ENCODE data around the gene KIAA0513.
A peak's percentile ranks its signal among the peaks of the same experiment; 100 is the strongest.
"Not testable (repeated sequence)": the region's sequence is repeated elsewhere in the genome, so short reads cannot be mapped to it uniquely, and the experiment has no call there.

KIAA0513 gene

DNA sequence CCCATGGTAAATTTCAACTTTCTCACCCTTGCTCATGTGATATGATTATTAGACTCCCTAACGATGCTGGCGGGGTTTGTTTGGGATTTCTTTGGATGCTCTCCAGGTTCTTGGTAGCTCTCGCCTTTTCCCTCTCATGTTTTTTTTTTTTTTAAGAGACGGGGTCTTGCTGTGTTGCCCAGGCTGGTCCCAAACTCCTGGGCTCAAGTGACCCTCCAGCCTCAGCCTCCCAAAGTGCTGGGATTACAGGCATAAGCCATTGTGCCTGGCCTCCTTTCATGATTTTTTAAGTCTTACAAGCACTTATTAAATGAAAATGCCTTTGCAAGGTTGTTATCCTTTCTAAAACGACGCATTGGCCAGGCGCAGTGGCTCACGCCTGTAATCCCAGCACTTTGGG lies 24.1 kb downstream of the KIAA0513 start:
- no peak for DNase-seq

DNA sequence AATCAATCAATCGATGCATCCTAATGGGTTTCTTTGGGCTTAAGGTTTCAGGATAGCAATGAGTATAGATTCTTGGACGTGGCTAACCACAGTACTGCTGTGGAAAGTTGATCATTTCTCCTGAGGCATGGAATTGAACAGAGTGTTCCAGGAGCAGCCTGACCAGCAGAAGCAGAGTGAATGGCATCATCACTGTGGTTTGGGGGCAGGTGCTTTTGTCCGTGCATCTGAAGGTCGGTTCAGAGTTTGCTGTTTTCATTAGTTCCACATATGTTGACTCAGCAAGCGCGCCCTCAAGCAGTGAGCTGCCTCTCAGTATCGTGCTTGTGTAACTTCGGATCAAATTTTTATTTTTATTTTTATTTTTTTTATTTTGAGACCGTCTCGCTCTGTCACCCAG lies 24.9 kb downstream of the KIAA0513 start:
- DNase-seq, result no peak

DNA sequence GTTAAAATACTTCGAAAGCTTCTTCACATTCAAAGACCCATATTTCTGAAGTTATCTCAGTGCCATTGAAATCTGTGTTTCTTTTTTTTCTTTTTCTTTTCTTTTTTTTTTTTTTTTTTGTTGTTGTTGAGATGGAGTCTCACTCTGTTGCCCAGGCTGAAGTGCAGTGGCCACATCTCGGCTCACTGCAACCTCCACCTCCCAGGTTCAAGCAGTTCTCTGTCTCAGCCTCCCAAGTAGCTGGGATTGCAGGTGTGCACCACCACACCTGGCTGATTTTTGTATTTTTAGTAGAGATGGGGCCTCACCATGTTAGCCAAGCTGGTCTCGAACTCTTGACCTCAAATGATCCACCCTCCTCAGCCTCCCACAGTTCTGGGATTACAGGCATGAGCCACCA lies 26.7 kb downstream of the KIAA0513 start:
- DNase-seq, result not testable (repeated sequence)

DNA sequence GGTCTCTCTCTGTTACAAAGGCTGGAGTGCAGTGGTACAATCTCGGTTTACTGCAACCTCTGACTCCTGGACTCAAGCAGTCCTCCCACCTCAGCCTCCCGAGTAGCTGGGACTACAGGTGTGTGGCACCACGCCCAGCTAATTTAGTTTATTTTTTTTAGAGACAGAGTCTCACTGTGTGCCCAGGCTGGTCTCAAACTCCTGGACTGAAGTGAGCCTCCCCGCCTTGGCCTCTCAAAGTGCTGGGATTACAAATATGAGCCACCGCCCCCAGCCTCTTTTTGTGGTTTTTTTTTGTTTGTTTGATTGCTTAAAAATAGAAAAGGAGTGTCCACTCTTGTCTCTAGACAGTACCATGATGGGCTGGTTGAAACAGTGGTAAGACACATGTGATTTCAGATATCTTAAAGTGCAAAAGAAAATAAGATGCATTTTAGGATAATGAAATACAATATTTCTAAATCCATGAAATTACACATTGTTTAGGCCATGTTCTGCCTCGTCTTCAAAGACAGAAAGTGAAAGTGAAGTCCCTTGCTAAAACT lies 27.4 kb downstream of the KIAA0513 start:
- no peak for DNase-seq

DNA sequence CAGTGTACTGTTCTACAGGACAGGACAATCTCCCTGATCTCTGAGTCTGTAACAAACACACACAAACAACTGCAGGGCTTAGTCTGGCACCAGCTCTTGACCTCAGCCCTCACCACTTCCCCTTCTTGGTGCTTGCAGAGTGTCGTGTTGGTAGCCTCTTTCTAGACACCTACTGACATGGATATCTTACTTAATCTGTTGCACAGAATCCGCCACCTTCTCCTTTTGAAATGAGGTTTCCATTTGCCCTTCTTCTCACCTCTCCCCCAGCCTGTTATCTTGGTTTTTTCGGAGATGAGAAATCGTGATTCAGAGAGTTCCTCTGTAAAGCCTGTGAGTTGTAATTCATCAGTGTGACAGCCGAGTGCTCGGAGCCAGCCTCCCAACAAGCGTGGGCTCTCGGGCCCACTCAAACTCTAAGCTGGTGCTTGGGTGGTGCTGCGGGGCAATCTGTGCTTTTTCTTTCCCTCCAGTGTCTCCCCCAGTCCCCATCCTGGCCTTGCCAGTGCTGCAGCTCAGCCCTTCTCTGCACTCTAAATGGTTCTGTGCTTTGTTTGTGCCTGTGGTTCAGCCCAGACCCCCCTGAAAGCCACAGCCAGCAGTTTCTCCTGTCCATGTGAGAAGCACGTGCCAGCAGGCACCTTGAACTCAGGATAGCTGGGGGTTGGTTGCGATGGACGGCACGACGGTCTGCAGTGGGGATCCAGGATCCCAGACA lies 28.1 kb downstream of the KIAA0513 start:
- DNase-seq, result peak; percentile 48 to 73

DNA sequence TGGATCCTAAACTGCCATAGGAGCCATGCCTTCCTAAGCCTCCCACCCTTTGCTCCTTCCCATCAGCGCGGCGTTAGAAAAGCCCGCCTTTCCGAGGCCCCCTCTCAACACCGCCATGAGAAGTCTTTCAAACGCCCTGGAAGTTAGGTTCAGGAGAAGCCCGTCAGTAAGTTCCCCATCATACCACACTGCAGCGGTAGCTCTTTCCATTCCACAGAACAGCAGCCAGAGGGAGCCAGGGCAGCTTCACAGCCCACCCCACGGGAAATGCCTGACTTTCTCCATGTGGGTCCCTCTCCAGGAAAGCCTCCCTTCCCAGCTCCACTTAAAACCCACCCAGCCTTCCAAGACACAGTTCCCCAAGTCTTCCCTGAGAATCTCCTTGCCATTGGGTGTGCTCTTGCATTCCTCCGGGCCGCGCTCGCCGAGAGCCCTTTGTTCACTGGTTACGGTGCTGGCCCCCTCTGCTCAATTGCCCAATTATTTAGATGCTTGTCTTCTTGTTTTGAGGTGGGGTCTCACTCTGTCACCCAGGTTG lies 28.7 kb downstream of the KIAA0513 start:
- DNase-seq, result no peak

DNA sequence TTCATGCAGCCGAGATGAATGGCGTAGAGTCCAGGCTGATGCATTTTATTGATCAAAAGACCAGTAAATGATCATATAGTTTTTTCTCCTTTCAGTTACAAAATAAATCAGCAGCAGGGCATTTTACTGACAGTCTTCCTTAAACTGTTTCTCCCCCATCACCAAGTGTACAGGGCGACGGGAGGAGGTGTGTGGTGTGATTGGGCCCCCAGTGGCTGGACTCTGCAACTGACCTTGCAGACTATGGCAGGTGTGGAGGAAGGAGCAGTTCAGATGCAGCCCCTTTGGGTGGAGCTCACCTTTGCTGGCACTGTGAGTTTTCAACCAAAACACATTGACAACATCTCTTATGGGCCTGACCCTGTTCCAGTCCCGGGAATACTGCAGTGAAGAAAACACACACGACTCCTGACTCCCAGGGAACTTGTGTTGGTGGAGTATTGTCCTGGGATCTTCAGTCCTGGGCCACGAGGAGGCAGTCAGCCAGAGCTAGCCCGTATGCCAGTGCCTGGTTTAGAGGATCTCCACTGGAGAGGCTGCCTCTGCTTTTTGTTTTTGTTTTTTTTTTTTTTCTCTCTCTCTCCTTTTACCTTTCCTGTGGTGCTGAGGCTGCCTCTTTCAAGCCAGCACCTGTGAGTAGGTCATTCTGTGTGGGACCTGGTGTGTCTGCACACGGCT lies 29.8 kb downstream of the KIAA0513 start:
- DNase-seq, result no peak

DNA sequence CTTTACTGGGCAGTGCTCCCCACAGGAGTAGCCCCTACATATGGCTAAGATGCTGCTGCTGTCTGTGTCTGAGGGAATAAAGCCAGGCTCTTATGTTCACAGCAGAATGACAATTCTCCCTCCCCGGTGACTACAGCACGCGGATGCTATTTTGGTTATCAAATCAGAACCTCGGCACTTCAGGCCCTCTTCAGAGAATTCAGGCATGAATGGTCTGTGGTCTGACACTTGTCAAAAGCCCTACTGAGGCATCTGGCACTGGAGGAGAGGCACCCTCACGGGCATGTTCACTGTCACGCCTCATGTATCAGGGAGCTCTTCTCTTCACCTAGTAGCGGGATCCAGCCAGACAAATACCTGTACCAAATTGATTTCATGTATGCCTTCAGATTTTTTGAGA lies 30.4 kb downstream of the KIAA0513 start:
- no peak for DNase-seq

DNA sequence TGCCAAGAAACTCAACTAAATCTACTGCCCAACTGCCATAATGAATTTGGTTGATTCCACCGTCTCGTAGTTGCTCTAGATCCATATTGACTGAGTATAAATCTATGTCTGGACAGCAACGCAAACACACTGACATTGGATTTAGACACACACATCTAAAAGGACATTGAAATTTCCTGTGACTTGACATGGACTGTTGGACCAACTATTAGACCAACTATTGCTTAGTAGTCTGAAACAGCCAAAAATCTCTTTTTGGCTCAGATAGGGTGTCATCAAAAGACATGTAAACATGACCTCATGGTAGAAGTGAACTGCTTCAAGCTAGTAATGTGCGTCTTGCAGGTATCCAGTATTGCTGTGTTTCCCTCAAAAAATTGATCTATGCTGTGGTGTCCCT lies 31.3 kb downstream of the KIAA0513 start:
- no peak for DNase-seq

DNA sequence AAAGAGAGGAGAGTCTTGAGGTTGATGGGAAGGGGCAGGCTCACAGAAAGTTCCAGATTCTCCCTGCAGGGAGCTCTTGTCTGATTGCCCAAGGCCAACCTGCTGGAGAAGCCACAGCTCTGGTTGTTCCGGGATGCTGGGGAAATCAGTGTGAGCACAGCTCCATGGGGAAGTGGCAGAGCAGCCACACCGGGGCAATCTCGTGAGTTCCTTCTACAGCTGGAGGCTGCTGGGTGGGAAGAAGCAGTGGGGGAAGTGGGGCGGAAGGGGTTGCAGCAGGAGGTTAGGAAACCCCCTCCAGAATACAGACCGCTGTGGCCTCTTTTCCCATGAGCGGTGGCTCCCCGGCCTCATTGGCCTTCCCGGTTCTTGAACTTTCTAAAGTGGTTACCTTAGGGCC lies 34.0 kb downstream of the KIAA0513 start:
- no peak for DNase-seq

DNA sequence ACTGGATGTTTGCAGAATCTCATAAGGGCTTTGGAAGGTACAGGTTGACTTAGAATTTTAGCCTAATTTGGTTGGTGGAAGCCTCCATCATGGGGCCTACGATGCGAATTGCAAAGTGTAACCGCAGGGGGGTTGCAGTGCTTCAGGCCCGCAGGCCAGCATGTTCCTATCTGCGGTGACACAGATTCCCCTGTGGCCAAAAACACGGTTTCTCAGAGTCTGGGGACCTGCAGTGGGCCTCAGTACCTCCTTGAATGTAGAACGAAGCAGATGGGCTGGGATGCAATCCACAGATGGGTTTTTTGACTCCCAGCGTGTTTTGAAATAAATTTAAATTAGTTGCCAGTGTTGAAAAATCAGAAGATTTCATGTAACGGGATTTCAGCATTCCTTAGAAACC lies 34.7 kb downstream of the KIAA0513 start:
- no peak for DNase-seq

DNA sequence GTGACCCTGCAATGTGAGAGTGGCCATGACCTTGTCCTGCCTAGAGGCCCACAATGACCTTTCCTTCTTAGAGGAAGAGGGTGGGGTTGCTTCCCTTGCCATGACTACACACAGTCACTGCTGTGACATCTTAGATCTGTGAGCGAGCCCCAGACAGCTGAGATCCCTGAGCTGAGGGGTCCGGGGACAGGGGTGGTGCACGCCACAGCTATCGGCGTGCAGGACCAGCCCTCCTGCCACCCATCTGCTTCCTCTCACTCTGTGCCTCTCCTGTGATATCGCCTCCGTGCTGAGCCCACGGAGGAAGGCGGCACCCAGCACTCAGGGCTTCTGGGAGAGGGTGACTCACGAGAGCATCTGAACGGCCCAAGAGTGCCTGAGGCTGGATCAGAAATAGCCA lies 35.2 kb downstream of the KIAA0513 start:
- DNase-seq, result no peak

DNA sequence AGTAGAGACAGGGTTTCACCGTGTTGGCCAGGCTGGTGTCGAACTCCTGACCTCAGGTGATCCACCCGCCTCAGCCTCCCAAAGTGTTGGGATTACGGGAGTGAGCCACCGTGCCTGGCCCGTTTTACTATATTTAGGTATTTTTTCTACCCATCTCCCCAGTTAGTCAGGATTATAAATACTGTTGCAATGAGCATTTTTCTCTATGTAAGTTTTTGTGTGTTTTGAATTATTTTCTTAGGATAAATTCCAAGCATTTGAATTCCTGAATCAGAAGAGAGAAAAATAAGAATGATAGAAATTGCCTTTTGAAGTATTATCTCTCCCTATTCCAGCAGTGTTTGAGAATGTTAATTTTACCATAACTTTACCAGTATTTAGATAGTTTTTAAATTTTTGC lies 36.6 kb downstream of the KIAA0513 start:
- no peak for DNase-seq

DNA sequence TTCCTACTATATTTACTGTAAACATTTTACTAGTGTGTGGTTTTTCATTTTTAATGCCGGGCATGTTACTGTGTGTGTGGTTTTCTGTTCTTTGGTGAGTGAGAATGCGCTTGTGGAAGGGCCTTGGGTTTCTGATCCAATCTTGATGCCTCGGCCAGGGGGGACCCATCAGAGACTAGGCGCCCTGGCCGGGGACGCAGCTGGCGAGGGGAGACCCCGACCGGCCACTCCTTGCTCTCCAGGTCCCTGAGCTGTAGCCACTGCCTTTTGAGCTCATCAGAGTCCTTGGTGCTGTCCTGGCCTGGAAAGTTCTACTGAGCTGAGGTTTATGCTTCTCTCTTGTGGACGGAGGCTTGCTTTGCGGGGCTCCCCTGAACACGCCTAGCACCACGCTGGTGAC lies 37.5 kb downstream of the KIAA0513 start:
- no peak for DNase-seq

DNA sequence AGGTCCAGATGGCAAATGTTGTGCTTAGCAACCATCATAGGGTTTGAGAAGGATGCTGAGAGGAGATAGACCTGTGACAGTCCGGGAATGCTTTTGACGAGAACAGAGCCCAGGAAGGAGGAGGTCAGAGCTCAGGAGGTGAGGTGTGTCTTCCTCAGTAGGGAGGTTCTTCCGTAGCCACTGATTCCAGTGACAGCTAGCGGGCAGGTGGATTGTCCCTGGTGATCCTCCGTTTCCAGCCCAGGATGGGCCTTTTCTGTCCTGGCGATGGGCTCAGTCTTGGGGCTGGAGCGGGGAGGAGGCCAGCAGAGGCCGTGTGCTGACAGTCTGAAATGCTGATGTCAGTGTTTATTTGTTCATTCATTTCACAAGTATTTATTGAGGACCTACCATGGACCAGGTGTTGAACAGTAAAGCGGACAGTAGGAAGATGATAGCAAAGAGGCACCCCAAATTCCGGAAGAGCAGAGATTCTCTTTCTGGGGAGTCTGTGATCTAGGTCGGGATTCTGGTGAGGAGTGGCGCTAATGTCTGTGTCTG lies 38.8 kb downstream of the KIAA0513 start:
- DNase-seq, result no peak

DNA sequence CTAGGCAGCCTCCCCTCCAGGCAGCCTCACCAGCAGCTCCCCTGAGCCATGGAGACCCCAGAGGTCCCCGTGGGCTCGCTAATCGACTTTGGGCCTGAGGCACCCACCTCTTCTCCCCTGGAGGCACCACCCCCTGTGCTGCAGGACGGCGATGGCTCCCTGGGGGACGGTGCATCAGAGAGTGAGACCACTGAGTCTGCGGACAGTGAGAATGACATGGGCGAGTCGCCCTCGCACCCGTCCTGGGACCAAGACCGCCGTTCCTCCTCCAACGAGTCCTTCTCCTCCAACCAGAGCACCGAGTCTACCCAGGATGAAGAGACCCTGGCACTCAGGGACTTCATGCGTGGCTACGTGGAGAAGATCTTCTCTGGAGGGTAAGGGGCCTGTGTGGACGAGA lies 39.4 kb downstream of the KIAA0513 start:
- DNase-seq, result no peak

DNA sequence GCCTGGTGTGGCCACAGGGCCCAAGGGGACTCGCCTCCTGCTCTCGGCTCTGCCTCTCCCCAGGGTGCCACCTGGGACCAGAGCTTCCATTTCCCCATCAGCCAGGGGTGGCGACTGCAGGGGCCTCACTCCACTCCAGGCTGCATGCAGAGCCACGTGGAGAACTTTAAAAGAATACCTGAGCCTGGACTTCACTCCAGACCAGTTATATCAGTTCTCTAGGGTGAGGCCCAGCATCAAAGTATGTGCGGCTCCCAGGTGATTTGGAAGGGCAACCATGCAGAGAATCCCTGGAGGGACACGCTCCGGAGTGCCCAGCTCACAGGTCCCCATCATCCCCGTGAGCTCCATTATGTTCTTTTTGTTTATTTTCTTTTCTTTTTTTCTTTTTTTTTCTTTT lies 39.8 kb downstream of the KIAA0513 start:
- no peak for DNase-seq

DNA sequence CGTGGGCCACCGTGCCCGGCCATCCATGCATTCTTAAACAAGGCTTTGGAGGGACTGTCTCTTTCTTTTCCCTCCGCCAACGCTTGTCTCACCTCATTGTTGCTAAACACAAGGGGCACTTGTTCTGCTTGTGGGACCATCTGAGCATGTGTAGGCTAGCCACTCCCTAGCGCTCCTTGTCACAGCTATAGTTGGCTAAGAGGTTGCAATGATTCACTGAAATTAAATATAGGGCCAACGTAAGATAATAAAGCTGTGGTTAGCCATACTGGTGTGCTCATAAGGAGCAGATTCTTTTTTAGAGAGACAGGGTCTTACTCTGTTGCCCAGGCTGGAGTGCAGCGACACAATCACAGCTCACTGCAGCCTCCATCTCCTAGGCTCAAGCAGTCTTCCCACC lies 41.2 kb downstream of the KIAA0513 start:
- no peak for DNase-seq

DNA sequence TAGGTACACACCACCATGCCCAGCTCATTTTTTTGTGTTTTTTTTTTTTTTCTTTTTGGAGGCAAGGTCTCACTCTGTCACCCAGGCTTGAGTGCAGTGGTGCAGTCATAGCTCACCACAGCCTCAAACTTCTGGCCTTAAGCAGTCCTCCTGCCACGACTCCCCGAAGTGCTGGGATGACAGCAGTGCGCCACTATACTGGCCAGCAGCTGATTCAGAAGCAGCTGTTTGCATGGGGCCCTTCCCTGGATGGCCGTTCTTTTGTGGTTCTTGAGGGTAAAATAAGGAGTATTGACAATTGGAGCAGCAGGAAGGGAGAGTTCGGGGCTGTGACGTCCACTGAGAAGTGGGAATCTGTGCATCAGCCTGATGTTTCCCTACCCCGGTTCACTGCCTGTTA lies 41.6 kb downstream of the KIAA0513 start:
- DNase-seq, result no peak

DNA sequence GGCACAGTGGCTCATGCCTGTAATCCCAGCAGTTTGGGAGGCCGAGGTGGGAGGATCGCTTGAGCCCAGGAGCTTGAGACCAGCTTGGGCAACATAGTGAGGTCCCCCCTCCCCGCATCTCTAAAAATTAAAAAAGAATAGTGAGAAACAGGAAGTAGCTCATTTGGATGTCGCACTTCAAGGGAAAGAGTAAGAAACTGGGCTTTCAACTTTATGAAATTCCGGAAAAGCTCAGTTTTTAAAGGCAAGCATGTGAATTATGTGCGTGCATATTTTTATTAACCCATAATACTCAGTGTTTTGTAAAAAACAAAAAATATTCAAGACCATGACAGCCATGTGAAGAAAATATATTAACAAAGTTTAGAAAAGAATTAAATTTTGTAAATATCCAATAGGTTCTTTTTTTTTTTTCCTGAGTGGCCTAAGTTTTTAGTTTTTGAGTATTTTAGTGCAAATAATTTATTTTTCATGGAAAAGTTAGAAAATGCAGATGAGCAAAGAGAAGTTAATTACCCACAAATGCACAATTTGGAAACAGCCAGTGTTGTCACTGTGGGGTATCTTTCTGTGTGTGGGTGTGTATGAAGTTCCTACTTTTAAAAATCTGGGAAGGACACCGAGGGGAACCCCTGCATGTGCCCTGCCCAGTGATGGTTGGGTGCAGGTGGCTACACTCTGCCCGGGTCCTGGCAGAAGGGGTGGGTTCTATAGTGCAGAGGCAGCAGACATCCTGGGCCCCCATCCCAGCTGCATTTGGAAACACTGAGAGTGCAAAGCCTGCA lies 44.7 kb downstream of the KIAA0513 start:
- no peak for DNase-seq

DNA sequence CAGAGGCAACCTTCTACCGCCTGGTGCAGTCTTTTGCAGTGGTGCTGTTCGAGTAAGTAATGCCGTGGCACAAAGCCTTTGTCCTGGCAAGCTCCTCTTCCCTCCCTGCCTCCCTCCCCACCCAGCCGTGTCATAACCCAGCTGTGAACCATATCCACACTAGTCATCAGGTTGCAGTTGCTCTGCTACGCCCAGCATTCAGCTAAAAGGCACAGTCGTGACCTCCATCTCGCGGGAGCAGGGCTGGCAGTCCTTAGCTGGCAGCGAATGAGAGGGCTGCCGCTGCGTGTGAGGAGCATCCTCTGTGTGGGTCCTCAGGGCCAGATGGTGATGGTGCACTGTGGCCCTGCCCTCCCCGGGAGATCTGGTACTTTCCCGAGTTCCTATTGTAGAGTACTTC lies 45.4 kb downstream of the KIAA0513 start:
- DNase-seq, result no peak

DNA sequence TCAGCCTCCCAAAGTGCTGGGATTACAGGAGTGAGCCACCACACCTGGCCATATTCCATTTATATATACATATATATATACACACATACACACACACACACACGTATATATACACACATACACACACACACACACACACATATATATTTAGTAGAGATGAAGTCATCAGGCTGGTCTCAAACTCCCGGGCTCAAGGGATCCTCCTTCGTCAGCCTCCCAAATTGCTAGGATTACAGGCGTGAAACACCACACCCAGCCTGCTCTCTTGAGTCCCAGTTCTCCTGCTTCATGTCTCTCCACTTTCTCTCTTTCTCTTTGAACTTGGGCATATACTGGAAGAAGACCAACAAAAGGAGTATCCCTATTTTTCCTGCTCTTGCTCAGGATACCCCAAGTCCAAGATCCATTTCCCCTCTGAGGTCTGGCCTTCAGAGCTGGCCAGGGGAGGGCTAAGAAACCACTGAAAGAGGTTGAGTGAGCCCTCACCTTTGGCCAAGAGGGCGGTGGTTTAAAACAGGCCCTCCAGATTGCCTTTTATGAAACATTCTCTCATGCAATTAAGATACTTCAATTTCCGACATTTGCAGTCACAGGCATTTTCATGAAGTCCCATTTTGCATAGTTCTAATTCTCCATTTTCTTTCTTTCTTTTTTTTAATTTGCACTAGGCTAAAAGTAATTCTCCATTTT lies 46.8 kb downstream of the KIAA0513 start:
- no peak for DNase-seq

Data from stimulated activated CD4-positive, alpha-beta T cell treated with anti-CD3 and anti-CD28 coated beads, Interleukin-4, amount 100 ng/mL, for 4 hours (primary cell).